ENCODE data around the gene STT3B. TPM values are rescaled to one million over a fixed set of nuclear protein-coding genes. Genes with fewer than 3 reads are reported as not detected.

The STT3B gene
- polyA plus RNA-seq, 1 donor = 125 TPM

GRCh38 chr3:31546162-31546561 lies 13.4 kb downstream of the STT3B start:
- H3K27me3 ChIP-seq (ENCODE audit: control insufficient read depth, insufficient read depth, low read length) = no peaks in the 10 kb centered on the region
- H3K27ac ChIP-seq (ENCODE audit: low read length) = no peak overlapping the region
- DNase-seq = no peak
- peaks cover 3% of the 10 kb centered on the region for H3K36me3 ChIP-seq (ENCODE audit: control insufficient read depth, insufficient read depth, low read length)
- no CpG with 5 or more reads among the region's 1 CpG for WGBS (ENCODE audit: insufficient coverage, low lambda C conversion rate)
- no peaks in the 10 kb centered on the region for H3K4me1 ChIP-seq (ENCODE audit: control insufficient read depth, insufficient read depth, low read length)
- H3K9me3 ChIP-seq (ENCODE audit: control insufficient read depth, low read depth, low read length) = no peaks in the 10 kb centered on the region
- H3K4me3 ChIP-seq (ENCODE audit: low read length) = no peak overlapping the region

- no peaks in the 10 kb centered on the region for H3K9me3 ChIP-seq (ENCODE audit: control insufficient read depth, low read depth, low read length)
- peaks cover 2% of the 10 kb centered on the region for H3K36me3 ChIP-seq (ENCODE audit: control insufficient read depth, insufficient read depth, low read length)
- H3K4me1 ChIP-seq (ENCODE audit: control insufficient read depth, insufficient read depth, low read length) = no peaks in the 10 kb centered on the region
- WGBS (ENCODE audit: insufficient coverage, low lambda C conversion rate) = no CpG with 5 or more reads among the region's 1 CpG
- no peak overlapping the region for H3K27ac ChIP-seq (ENCODE audit: low read length)
- H3K4me3 ChIP-seq (ENCODE audit: low read length) = no peak overlapping the region
- H3K27me3 ChIP-seq (ENCODE audit: control insufficient read depth, insufficient read depth, low read length) = no peaks in the 10 kb centered on the region
- no peak for DNase-seq
Measured at GRCh38 chr3:31546725-31547124, 14.0 kb downstream of the STT3B start.

GRCh38 chr3:31550452-31551251 lies 17.9 kb downstream of the STT3B start:
- H3K36me3 ChIP-seq (ENCODE audit: control insufficient read depth, insufficient read depth, low read length) = no peaks in the 10 kb centered on the region
- H3K9me3 ChIP-seq (ENCODE audit: control insufficient read depth, low read depth, low read length) = no peaks in the 10 kb centered on the region
- H3K4me1 ChIP-seq (ENCODE audit: control insufficient read depth, insufficient read depth, low read length) = no peaks in the 10 kb centered on the region
- no peaks in the 10 kb centered on the region for H3K27me3 ChIP-seq (ENCODE audit: control insufficient read depth, insufficient read depth, low read length)
- DNase-seq = peak in 1 of 2 donors; percentile 13
- WGBS (ENCODE audit: insufficient coverage, low lambda C conversion rate) = 45% methylated on average over 2 of the region's 2 CpGs
- no peak overlapping the region for H3K4me3 ChIP-seq (ENCODE audit: low read length)
- H3K27ac ChIP-seq (ENCODE audit: low read length) = no peak overlapping the region

GRCh38 chr3:31551646-31552045 lies 18.9 kb downstream of the STT3B start:
- H3K4me3 ChIP-seq (ENCODE audit: low read length) = no peak overlapping the region
- H3K27ac ChIP-seq (ENCODE audit: low read length) = no peak overlapping the region
- no peaks in the 10 kb centered on the region for H3K36me3 ChIP-seq (ENCODE audit: control insufficient read depth, insufficient read depth, low read length)
- no CpG with 5 or more reads among the region's 2 CpGs for WGBS (ENCODE audit: insufficient coverage, low lambda C conversion rate)
- H3K4me1 ChIP-seq (ENCODE audit: control insufficient read depth, insufficient read depth, low read length) = no peaks in the 10 kb centered on the region
- H3K27me3 ChIP-seq (ENCODE audit: control insufficient read depth, insufficient read depth, low read length) = no peaks in the 10 kb centered on the region
- DNase-seq = no peak
- H3K9me3 ChIP-seq (ENCODE audit: control insufficient read depth, low read depth, low read length) = no peaks in the 10 kb centered on the region

- no peaks in the 10 kb centered on the region for H3K36me3 ChIP-seq (ENCODE audit: control insufficient read depth, insufficient read depth, low read length)
- no peaks in the 10 kb centered on the region for H3K27me3 ChIP-seq (ENCODE audit: control insufficient read depth, insufficient read depth, low read length)
- WGBS (ENCODE audit: insufficient coverage, low lambda C conversion rate) = 83% methylated on average over 1 of the region's 1 CpG
- H3K4me1 ChIP-seq (ENCODE audit: control insufficient read depth, insufficient read depth, low read length) = no peaks in the 10 kb centered on the region
- H3K27ac ChIP-seq (ENCODE audit: low read length) = no peak overlapping the region
- H3K4me3 ChIP-seq (ENCODE audit: low read length) = no peak overlapping the region
- DNase-seq = no peak
- peaks cover 3% of the 10 kb centered on the region for H3K9me3 ChIP-seq (ENCODE audit: control insufficient read depth, low read depth, low read length)
Measured at GRCh38 chr3:31552103-31552502, 19.4 kb downstream of the STT3B start.

- DNase-seq = no peak
- H3K4me3 ChIP-seq (ENCODE audit: low read length) = no peak overlapping the region
- H3K4me1 ChIP-seq (ENCODE audit: control insufficient read depth, insufficient read depth, low read length) = no peaks in the 10 kb centered on the region
- H3K27me3 ChIP-seq (ENCODE audit: control insufficient read depth, insufficient read depth, low read length) = no peaks in the 10 kb centered on the region
- no peak overlapping the region for H3K27ac ChIP-seq (ENCODE audit: low read length)
- 100% methylated on average over 3 of the region's 3 CpGs for WGBS (ENCODE audit: insufficient coverage, low lambda C conversion rate)
- peaks cover 9% of the 10 kb centered on the region for H3K9me3 ChIP-seq (ENCODE audit: control insufficient read depth, low read depth, low read length)
- no peaks in the 10 kb centered on the region for H3K36me3 ChIP-seq (ENCODE audit: control insufficient read depth, insufficient read depth, low read length)
Measured at GRCh38 chr3:31553258-31553657, 20.5 kb downstream of the STT3B start.

GRCh38 chr3:31555204-31555603 lies 22.5 kb downstream of the STT3B start:
- H3K27me3 ChIP-seq (ENCODE audit: control insufficient read depth, insufficient read depth, low read length) = no peaks in the 10 kb centered on the region
- WGBS (ENCODE audit: insufficient coverage, low lambda C conversion rate) = 88% methylated on average over 1 of the region's 1 CpG
- H3K36me3 ChIP-seq (ENCODE audit: control insufficient read depth, insufficient read depth, low read length) = no peaks in the 10 kb centered on the region
- no peak overlapping the region for H3K27ac ChIP-seq (ENCODE audit: low read length)
- H3K9me3 ChIP-seq (ENCODE audit: control insufficient read depth, low read depth, low read length) = peaks cover 22% of the 10 kb centered on the region
- no peaks in the 10 kb centered on the region for H3K4me1 ChIP-seq (ENCODE audit: control insufficient read depth, insufficient read depth, low read length)
- H3K4me3 ChIP-seq (ENCODE audit: low read length) = no peak overlapping the region
- no peak for DNase-seq

GRCh38 chr3:31559872-31560534 lies 27.3 kb downstream of the STT3B start:
- WGBS (ENCODE audit: insufficient coverage, low lambda C conversion rate) = 100% methylated on average over 1 of the region's 2 CpGs
- Histone ChIP-seq H3K27me3 (ENCODE audit: control insufficient read depth, insufficient read depth, low read length) (no peaks in the 10 kb centered on the region), H3K9me3 (ENCODE audit: control insufficient read depth, low read depth, low read length) (peaks cover 34% of the 10 kb centered on the region)

GRCh38 chr3:31561891-31562290 lies 29.2 kb downstream of the STT3B start:
- no CpG with 5 or more reads among the region's 5 CpGs for WGBS (ENCODE audit: insufficient coverage, low lambda C conversion rate)
- H3K27me3 ChIP-seq (ENCODE audit: control insufficient read depth, insufficient read depth, low read length) = no peaks in the 10 kb centered on the region
- H3K36me3 ChIP-seq (ENCODE audit: control insufficient read depth, insufficient read depth, low read length) = no peaks in the 10 kb centered on the region
- DNase-seq = no peak
- no peak overlapping the region for H3K27ac ChIP-seq (ENCODE audit: low read length)
- peaks cover 33% of the 10 kb centered on the region for H3K9me3 ChIP-seq (ENCODE audit: control insufficient read depth, low read depth, low read length)
- no peaks in the 10 kb centered on the region for H3K4me1 ChIP-seq (ENCODE audit: control insufficient read depth, insufficient read depth, low read length)
- no peak overlapping the region for H3K4me3 ChIP-seq (ENCODE audit: low read length)

More at GRCh38 chr3:31559872-31560534, 27.3 kb downstream of the STT3B start:
- Histone ChIP-seq H3K4me1 (ENCODE audit: control insufficient read depth, insufficient read depth, low read length) (no peaks in the 10 kb centered on the region), H3K27ac (ENCODE audit: low read length) (no peak overlapping the region), H3K4me3 (ENCODE audit: low read length) (no peak overlapping the region), H3K36me3 (ENCODE audit: control insufficient read depth, insufficient read depth, low read length) (no peaks in the 10 kb centered on the region)
- no peak for DNase-seq

- H3K9me3 ChIP-seq (ENCODE audit: control insufficient read depth, low read depth, low read length) = peaks cover 27% of the 10 kb centered on the region
- no CpG with 5 or more reads among the region's 8 CpGs for WGBS (ENCODE audit: insufficient coverage, low lambda C conversion rate)
- H3K4me3 ChIP-seq (ENCODE audit: low read length) = no peak overlapping the region
- no peaks in the 10 kb centered on the region for H3K36me3 ChIP-seq (ENCODE audit: control insufficient read depth, insufficient read depth, low read length)
- no peak for DNase-seq
- H3K27me3 ChIP-seq (ENCODE audit: control insufficient read depth, insufficient read depth, low read length) = no peaks in the 10 kb centered on the region
- H3K4me1 ChIP-seq (ENCODE audit: control insufficient read depth, insufficient read depth, low read length) = no peaks in the 10 kb centered on the region
- no peak overlapping the region for H3K27ac ChIP-seq (ENCODE audit: low read length)
Measured at GRCh38 chr3:31562525-31562924, 29.8 kb downstream of the STT3B start.
